Right lobe of liver (tissue), 4 donors: Measurements from ENCODE around the gene ZC3H6.

Experiments used
- POLR2A ChIP-seq: fragments of 450-650 bp; IDR thresholded peaks from one replicate; pipeline ENCODE4 v1.6.1; 2017; ENCODE audit warnings: antibody characterized with exemption, mild to moderate bottlenecking
- TF ChIP-seq, protein P1 (sequence below), 4 donors: fragments of 200-600 bp in 3 of 4; fragments of 450-650 bp in 1 of 4; IDR thresholded peaks; one replicate each; pipeline versions ENCODE4 v1.5.1 to v1.8.0; 2016 to 2022; ENCODE audit warnings: antibody characterized with exemption in 4 of 4, mild to moderate bottlenecking in 2 of 4
- donor health status: DM: no; HTN: no; CAD: no.
- donor health status: DM: no; HTN: no; CAD: no.
- donor health status: DM: no; HTN: yes; CAD: no.

DNA sequence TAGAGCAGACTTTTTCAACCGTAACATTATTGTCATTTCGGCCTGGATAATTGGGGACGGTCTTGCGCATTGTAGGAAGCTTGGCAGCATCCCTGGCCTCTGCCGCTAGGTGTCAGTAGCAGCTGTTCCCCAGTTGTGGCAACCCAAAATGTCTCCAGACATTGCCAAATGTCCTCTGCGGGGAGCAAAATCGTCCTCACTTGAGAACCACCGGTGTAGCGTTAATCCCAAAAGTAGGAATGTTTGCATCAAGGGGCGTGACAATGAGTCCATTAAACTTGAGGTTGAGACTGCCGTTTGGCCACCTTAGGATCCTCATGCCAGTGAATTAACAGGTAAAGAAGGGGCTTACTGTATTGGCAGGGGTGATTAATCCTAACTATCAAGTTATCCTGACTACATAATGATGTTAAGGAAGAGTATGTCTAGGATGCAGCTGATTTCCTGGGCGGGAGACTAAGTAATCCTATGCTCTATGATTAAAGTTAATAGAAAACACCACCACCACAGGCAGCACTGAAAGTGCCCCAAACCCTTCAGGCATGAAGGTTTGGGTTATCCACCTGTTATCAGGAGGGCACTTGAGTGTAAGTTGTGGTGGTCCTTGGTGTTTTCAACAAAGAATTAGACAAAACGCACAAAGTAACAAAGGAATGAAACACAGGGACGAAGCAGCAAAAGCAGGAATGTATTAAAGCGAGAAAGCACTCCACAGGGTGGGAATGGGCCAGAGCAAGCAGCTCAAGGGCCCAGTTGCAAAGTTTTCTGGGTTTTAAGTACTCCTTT, 15.7 kb upstream of the ZC3H6 start:
- TF ChIP-seq, protein P1, sequence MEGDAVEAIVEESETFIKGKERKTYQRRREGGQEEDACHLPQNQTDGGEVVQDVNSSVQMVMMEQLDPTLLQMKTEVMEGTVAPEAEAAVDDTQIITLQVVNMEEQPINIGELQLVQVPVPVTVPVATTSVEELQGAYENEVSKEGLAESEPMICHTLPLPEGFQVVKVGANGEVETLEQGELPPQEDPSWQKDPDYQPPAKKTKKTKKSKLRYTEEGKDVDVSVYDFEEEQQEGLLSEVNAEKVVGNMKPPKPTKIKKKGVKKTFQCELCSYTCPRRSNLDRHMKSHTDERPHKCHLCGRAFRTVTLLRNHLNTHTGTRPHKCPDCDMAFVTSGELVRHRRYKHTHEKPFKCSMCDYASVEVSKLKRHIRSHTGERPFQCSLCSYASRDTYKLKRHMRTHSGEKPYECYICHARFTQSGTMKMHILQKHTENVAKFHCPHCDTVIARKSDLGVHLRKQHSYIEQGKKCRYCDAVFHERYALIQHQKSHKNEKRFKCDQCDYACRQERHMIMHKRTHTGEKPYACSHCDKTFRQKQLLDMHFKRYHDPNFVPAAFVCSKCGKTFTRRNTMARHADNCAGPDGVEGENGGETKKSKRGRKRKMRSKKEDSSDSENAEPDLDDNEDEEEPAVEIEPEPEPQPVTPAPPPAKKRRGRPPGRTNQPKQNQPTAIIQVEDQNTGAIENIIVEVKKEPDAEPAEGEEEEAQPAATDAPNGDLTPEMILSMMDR (IDR thresholded peaks at IDR 0.05): peak; percentile 93 to 95 (median 94)
- TF ChIP-seq POLR2A: no peak
